Smooth muscle cell (in vitro differentiated cells): ENCODE data around the gene FATE1. TPM values are rescaled to one million over a fixed set of nuclear protein-coding genes. Genes with fewer than 3 reads are reported as not detected.

Experiments
- DNase-seq: peaks from one replicate; lab custom pipeline; 2025; ENCODE audit not compliant: unreplicated experiment; lab: John Stamatoyannopoulos, UW
- H2AFZ ChIP-seq: fragments of 200-600 bp; sonication (generic); 2 replicates; pipeline ENCODE4 v1.6.0; 2016; ENCODE audit warnings: antibody characterized with exemption, low read depth, mild to moderate bottlenecking
- H3F3A ChIP-seq: fragments of 200-600 bp; sonication (generic); 2 replicates; pipeline ENCODE4 v1.6.0; 2017; ENCODE audit warnings: antibody characterized with exemption, low read depth
- H3K27ac ChIP-seq: fragments of 200-600 bp; sonication (generic); 2 replicates; pipeline ENCODE4 v1.5.1; 2016; ENCODE audit warnings: low read depth, mild to moderate bottlenecking
- H3K27me3 ChIP-seq: fragments of 200-600 bp; sonication (generic); 2 replicates; pipeline ENCODE4 v1.6.1; 2016; ENCODE audit warnings: low read depth, mild to moderate bottlenecking
- H3K36me3 ChIP-seq: fragments of 200-600 bp; sonication (generic); 2 replicates; pipeline ENCODE4 v1.5.1; 2016; ENCODE audit warnings: low read depth
- H3K4me1 ChIP-seq: fragments of 200-600 bp; sonication (generic); 2 replicates; pipeline ENCODE4 v1.5.1; 2016; ENCODE audit warnings: low read depth
- H3K4me2 ChIP-seq: fragments of 200-600 bp; sonication (generic); 2 replicates; pipeline ENCODE4 v1.6.0; 2016; ENCODE audit warnings: mild to moderate bottlenecking
- H3K4me3 ChIP-seq: fragments of 200-600 bp; sonication (generic); 2 replicates; pipeline ENCODE4 v1.5.1; 2016; ENCODE audit warnings: mild to moderate bottlenecking
- H3K79me2 ChIP-seq: fragments of 200-600 bp; sonication (generic); 2 replicates; pipeline ENCODE4 v1.6.0; 2016; ENCODE audit warnings: low read depth, mild to moderate bottlenecking
- H3K9ac ChIP-seq: fragments of 200-600 bp; sonication (generic); 2 replicates; pipeline ENCODE4 v1.6.0; 2016; ENCODE audit warnings: low read depth
- H3K9me3 ChIP-seq: fragments of 200-600 bp; sonication (generic); replicated peaks from 2 replicates; pipeline ENCODE4 v1.5.1; 2016; ENCODE audit warnings: low read depth
- H4K20me1 ChIP-seq: fragments of 200-600 bp; sonication (generic); 2 replicates; pipeline ENCODE4 v1.6.0; 2016; ENCODE audit warnings: low read depth
- CTCF ChIP-seq: fragments of 200-600 bp; sonication (generic); IDR thresholded peaks from 2 replicates; pipeline ENCODE4 v1.5.1; 2017; ENCODE audit warnings: borderline replicate concordance, mild to moderate bottlenecking, antibody characterized with exemption; ENCODE audit not compliant: insufficient read depth, poor library complexity, severe bottlenecking
- WGBS: methylation state at CpG from one replicate; pipeline ENCODE4 v1.1.7; 2016; ENCODE audit warnings: low lambda C conversion rate; 5-methylcytosine and 5-hydroxymethylcytosine counted together
- polyA plus RNA-seq: library from polyadenylated mRNA; unstranded; fragments of >200 nt; fragmentation: Nextera tagmentation; extraction: Ambion mirVana; gene quantifications from 2 replicates; pipeline ENCODE4 v1.2.1, GENCODE V29; 2016
- total RNA-seq: library from RNA; depleted of rRNA; stranded (reverse); fragments of >200 nt; gene quantifications from 2 replicates; pipeline ENCODE4 v1.2.3, GENCODE V29; 2014

The FATE1 gene
- total and polyA plus RNA-seq, 2 experiments from 2014 or later, result not detected

DNA sequence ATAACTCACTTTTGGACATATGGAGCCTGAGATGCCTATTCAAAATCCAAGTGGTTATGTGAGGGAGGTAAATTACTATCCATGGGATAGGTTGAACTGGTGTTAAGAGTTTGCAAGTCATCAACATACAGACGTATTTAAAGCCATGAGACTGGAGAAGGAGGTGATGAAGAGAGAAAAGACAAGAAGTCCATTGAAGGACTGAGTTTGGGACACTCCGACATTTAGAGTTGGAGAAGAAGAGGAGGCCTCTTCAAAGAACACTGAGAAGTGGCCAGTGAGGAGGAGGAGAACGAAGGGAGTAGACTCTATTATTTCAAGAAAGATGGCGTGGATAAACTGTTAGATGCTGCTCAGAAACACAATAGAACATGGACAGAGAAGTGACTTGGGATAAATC is 18.6 kb downstream of the FATE1 start, which contains the start of gene CNGA2:
CNGA2 (plus strand) TSS at position 301 of the 400 bp plus-strand sequence. CDS start 3,738 bp downstream, outside the sequence.
- Histone ChIP-seq H3K9me3 (no peaks in the 10 kb centered on the region), H3K4me3 (no peak within 1 kb of the TSS), H3F3A (no peaks in the 10 kb centered on the region), H3K79me2 (no peaks in the 10 kb centered on the region), H3K27me3 (peaks cover 4% of the 10 kb centered on the region), H3K4me1 (no peaks in the 10 kb centered on the region), H3K36me3 (no peaks in the 10 kb centered on the region), H3K27ac (no peak within 1 kb of the TSS), H3K4me2 (no peak within 1 kb of the TSS), H2AFZ (no peak within 1 kb of the TSS), H3K9ac (no peak within 1 kb of the TSS), H4K20me1 (no peaks in the 10 kb centered on the region)
- no peak for DNase-seq
- no peak for TF ChIP-seq CTCF
- WGBS, result 62% methylated on average over 4 of the region's 4 CpGs

- H3K27ac ChIP-seq, result no peak overlapping the region
- no peaks in the 10 kb centered on the region for H3K9me3 ChIP-seq
- H3K4me2 ChIP-seq, result no peak overlapping the region
- WGBS, result 67% methylated on average over 2 of the region's 2 CpGs
- peaks cover 4% of the 10 kb centered on the region for H3K27me3 ChIP-seq
- no peaks in the 10 kb centered on the region for H3K79me2 ChIP-seq
- no peaks in the 10 kb centered on the region for H3K36me3 ChIP-seq
- TF ChIP-seq CTCF, result no peak
- no peaks in the 10 kb centered on the region for H3F3A ChIP-seq
- H3K9ac ChIP-seq, result no peak overlapping the region
- H4K20me1 ChIP-seq, result no peaks in the 10 kb centered on the region
- H3K4me3 ChIP-seq, result no peak overlapping the region
- no peaks in the 10 kb centered on the region for H3K4me1 ChIP-seq
- no peak overlapping the region for H2AFZ ChIP-seq
- DNase-seq, result no peak
These were observed 19.4 kb downstream of the FATE1 start for GRCh38 chrX:151735219-151735618.

- Histone ChIP-seq H4K20me1 (no peaks in the 10 kb centered on the region), H2AFZ (no peak overlapping the region), H3K4me2 (no peak overlapping the region), H3F3A (no peaks in the 10 kb centered on the region), H3K27me3 (peaks cover 4% of the 10 kb centered on the region), H3K79me2 (no peaks in the 10 kb centered on the region), H3K4me3 (no peak overlapping the region), H3K27ac (no peak overlapping the region), H3K4me1 (no peaks in the 10 kb centered on the region), H3K9me3 (no peaks in the 10 kb centered on the region), H3K9ac (no peak overlapping the region), H3K36me3 (no peaks in the 10 kb centered on the region)
- TF ChIP-seq CTCF, result no peak
- DNase-seq, result no peak
- 76% methylated on average over 6 of the region's 6 CpGs for WGBS
These were observed 20.9 kb downstream of the FATE1 start for GRCh38 chrX:151736685-151737084.

GRCh38 chrX:151737494-151737893 is 21.7 kb downstream of the FATE1 start:
- H3K9ac ChIP-seq, result no peak overlapping the region
- no peak overlapping the region for H2AFZ ChIP-seq
- no peaks in the 10 kb centered on the region for H3K27me3 ChIP-seq
- no peak for DNase-seq
- no peaks in the 10 kb centered on the region for H3K36me3 ChIP-seq
- H3K9me3 ChIP-seq, result no peaks in the 10 kb centered on the region
- H3K27ac ChIP-seq, result no peak overlapping the region
- WGBS, result 73% methylated on average over 5 of the region's 5 CpGs
- no peak overlapping the region for H3K4me2 ChIP-seq
- H3K79me2 ChIP-seq, result no peaks in the 10 kb centered on the region
- H3K4me1 ChIP-seq, result no peaks in the 10 kb centered on the region
- TF ChIP-seq CTCF, result no peak
- no peaks in the 10 kb centered on the region for H3F3A ChIP-seq
- H4K20me1 ChIP-seq, result no peaks in the 10 kb centered on the region
- no peak overlapping the region for H3K4me3 ChIP-seq
